RWPE1 (cell line): Measurements from ENCODE around the gene RPL5.

Experiments used
- CTCF ChIA-PET: fragments of 350-600 bp; sonication (Branson Sonifier 250); formaldehyde crosslinking; extraction: SDS; loops from one replicate; lab custom pipeline; 2021; lab: Yijun Ruan, JAX
- POLR2A ChIA-PET: fragments of 400-600 bp; formaldehyde crosslinking; extraction: SDS; loops from one replicate; lab custom pipeline; 2020; ENCODE audit warnings: antibody characterized with exemption; ENCODE audit not compliant: low non-redundant PET; lab: Yijun Ruan, JAX
- DNase-seq: peaks from one replicate; pipeline ENCODE4 v3.0.0; 2012; ENCODE audit warnings: low spot score
- H3K27ac ChIP-seq: fragments of 450-650 bp; 2 replicates; pipeline ENCODE4 v1.5.1; 2017
- TF ChIP-seq, protein P1 (sequence below): fragments of 450-650 bp; conservative IDR thresholded peaks from 2 replicates; pipeline ENCODE4 v1.5.1; 2017; ENCODE audit warnings: low read depth, mild to moderate bottlenecking

The RPL5 gene

GRCh38 chr1:92870591-92870990 is 38.8 kb downstream of the RPL5 start:
- TF ChIP-seq, protein P1, sequence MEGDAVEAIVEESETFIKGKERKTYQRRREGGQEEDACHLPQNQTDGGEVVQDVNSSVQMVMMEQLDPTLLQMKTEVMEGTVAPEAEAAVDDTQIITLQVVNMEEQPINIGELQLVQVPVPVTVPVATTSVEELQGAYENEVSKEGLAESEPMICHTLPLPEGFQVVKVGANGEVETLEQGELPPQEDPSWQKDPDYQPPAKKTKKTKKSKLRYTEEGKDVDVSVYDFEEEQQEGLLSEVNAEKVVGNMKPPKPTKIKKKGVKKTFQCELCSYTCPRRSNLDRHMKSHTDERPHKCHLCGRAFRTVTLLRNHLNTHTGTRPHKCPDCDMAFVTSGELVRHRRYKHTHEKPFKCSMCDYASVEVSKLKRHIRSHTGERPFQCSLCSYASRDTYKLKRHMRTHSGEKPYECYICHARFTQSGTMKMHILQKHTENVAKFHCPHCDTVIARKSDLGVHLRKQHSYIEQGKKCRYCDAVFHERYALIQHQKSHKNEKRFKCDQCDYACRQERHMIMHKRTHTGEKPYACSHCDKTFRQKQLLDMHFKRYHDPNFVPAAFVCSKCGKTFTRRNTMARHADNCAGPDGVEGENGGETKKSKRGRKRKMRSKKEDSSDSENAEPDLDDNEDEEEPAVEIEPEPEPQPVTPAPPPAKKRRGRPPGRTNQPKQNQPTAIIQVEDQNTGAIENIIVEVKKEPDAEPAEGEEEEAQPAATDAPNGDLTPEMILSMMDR = no peak
- no peak for DNase-seq
- H3K27ac ChIP-seq = no peak overlapping the region
- POLR2A ChIA-PET = no interaction called here
- CTCF ChIA-PET = interaction anchor here (0.6 kb wide), 1 partner anchor 135 kb away, joined by 4 read pairs; no protein-coding TSS in a partner anchor

GRCh38 chr1:92872719-92873118 is 40.9 kb downstream of the RPL5 start:
- TF ChIP-seq, protein P1 = no peak
- POLR2A ChIA-PET = no interaction called here
- DNase-seq = no peak
- no peak overlapping the region for H3K27ac ChIP-seq
- CTCF ChIA-PET = no interaction called here

- CTCF ChIA-PET = interaction anchor here (0.5 to 0.6 kb wide), 3 partner anchors 10 to 90 kb away, joined by 3 read pairs; no protein-coding TSS in a partner anchor
Observed at GRCh38 chr1:92874987-92875386, 43.1 kb downstream of the RPL5 start.

DNA sequence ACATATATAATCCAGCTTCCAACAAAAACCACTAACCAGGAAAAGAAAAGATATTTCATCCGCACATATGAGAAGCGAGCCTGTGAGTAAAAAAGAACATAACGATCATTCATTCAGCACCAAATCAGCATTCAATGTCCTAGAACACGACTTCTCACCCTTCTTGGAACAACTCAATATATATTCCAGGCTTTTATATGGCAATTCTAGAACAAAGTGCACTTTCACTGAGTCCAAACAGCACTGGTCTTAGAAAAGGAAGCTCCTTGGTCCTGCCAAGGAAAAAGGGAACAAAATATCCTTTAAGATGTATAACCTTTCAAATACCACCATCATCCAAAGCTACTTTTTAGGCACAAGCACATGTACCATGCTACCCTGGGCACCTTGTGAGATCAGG is 44.5 kb downstream of the RPL5 start:
- DNase-seq = no peak
- ChIA-PET CTCF (interaction anchor here (0.6 to 1.4 kb wide), 4 partner anchors 9 to 118 kb away, joined by 3 to 4 read pairs (median 3); no protein-coding TSS in a partner anchor), POLR2A (no interaction called here)
- TF ChIP-seq, protein P1 = no peak
- H3K27ac ChIP-seq = no peak overlapping the region

More at GRCh38 chr1:92874987-92875386, 43.1 kb downstream of the RPL5 start:
- POLR2A ChIA-PET = no interaction called here
- H3K27ac ChIP-seq = no peak overlapping the region
- TF ChIP-seq, protein P1 = no peak
- DNase-seq = no peak

GRCh38 chr1:92877081-92877711 is 45.4 kb downstream of the RPL5 start:
- no peak overlapping the region for H3K27ac ChIP-seq
- TF ChIP-seq, protein P1 = no peak
- ChIA-PET CTCF (interaction anchor here (0.6 to 1.4 kb wide), 5 partner anchors 8 to 117 kb away, joined by 3 to 4 read pairs (median 3); no protein-coding TSS in a partner anchor), POLR2A (no interaction called here)
- DNase-seq = no peak

DNA sequence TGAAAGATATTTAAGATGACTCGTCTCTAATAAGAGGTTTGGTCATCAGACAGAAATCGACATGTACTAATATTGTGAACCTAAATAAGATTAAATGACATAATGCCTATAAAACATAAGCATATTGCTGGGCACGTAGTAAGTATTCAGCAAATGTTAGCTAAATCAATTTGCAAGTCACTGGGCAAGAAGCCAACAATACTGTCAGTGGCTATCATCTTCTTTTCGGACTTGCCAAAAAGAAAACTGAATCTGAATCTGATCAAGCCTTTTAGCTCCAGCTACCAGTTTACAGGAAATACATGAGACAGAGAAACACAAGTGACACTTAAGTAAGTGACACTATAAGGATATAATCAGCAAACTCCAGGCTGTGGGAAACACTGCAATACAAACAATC is 46.0 kb downstream of the RPL5 start:
- TF ChIP-seq, protein P1 = no peak
- DNase-seq = no peak
- H3K27ac ChIP-seq = no peak overlapping the region
- POLR2A ChIA-PET = no interaction called here
- CTCF ChIA-PET = interaction anchor here (0.6 kb wide), 1 partner anchor 11 kb away, joined by 3 read pairs; no protein-coding TSS in a partner anchor
